C1 segment of cervical spinal cord (tissue), 14 donors: ENCODE data around the gene FLOT1.
A peak's percentile ranks its signal among the peaks of the same experiment; 100 is the strongest.
"Not testable (repeated sequence)": the region's sequence is repeated elsewhere in the genome, so short reads cannot be mapped to it uniquely, and the experiment has no call there.

Experiments used
- DNase-seq, 14 donors: peaks; one replicate each; lab custom pipeline; 2025; lab: John Stamatoyannopoulos, UW

Gene FLOT1

GRCh38 chr6:30767158-30767943, 24.9 kb upstream of the FLOT1 start:
- DNase-seq: no peak

- DNase-seq: no peak
These were observed 24.1 kb upstream of the FLOT1 start for GRCh38 chr6:30766461-30767157.

- not testable (repeated sequence) for DNase-seq
These were observed 23.0 kb upstream of the FLOT1 start for GRCh38 chr6:30765495-30765894.

GRCh38 chr6:30764490-30765043, 22.1 kb upstream of the FLOT1 start:
- DNase-seq: not testable (repeated sequence)

GRCh38 chr6:30763618-30764489, 21.4 kb upstream of the FLOT1 start:
- DNase-seq: no peak

- no peak for DNase-seq
These were observed 20.7 kb upstream of the FLOT1 start for GRCh38 chr6:30763155-30763617.

- DNase-seq: no peak
These were observed 19.4 kb upstream of the FLOT1 start for GRCh38 chr6:30761791-30762429.

GRCh38 chr6:30760549-30760948, 18.1 kb upstream of the FLOT1 start:
- DNase-seq: no peak

GRCh38 chr6:30759575-30760239, 17.2 kb upstream of the FLOT1 start:
- DNase-seq: no peak

GRCh38 chr6:30757261-30757904, 14.9 kb upstream of the FLOT1 start:
- DNase-seq: no peak

- not testable (repeated sequence) for DNase-seq
These were observed 14.0 kb upstream of the FLOT1 start for GRCh38 chr6:30756405-30757003.

- DNase-seq: no peak
These were observed 12.1 kb upstream of the FLOT1 start for GRCh38 chr6:30754631-30755030.

- peak in 10 of 14 donors; percentile 3 to 87 (median 56) for DNase-seq
These were observed 9.9 kb upstream of the FLOT1 start for GRCh38 chr6:30752157-30752927.

- DNase-seq: no peak
These were observed 7.8 kb upstream of the FLOT1 start for GRCh38 chr6:30750379-30750668.

GRCh38 chr6:30749554-30750378, 7.3 kb upstream of the FLOT1 start:
- no peak for DNase-seq

GRCh38 chr6:30748851-30749540, 6.5 kb upstream of the FLOT1 start:
- DNase-seq: no peak

- DNase-seq: no peak
These were observed 5.6 kb upstream of the FLOT1 start for GRCh38 chr6:30747902-30748769.
